Suppressor macrophage treated with lipopolysaccharide for 4 hours (primary cell): ENCODE measurements around the gene ARRB2.
"Not testable (repeated sequence)": the region's sequence is repeated elsewhere in the genome, so short reads cannot be mapped to it uniquely, and the experiment has no call there.

Experiments used
- DNase-seq: peaks from one replicate; pipeline ENCODE4 v3.0.0-alpha.2; 2020

The ARRB2 gene

GRCh38 chr17:4703330-4703691 is 7.1 kb upstream of the ARRB2 start:
- DNase-seq = no peak

DNA sequence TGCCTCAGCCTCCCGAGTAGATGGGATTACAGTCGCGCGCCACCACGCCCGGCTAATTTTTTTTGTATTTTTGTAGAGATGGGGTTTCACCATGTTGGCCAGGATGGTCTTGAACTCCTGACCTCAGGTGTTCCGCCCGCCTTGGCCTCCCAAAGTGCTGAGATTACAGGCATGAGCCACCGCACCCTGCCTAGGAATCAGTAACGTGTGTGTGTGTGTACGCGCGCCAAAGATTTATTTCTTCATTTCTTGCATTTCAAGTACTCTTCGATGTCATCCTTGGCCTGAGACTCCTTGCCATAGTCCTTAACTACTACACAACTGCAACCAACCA is 5.9 kb upstream of the ARRB2 start:
- not testable (repeated sequence) for DNase-seq

GRCh38 chr17:4704991-4705390 is 5.4 kb upstream of the ARRB2 start:
- no peak for DNase-seq

DNA sequence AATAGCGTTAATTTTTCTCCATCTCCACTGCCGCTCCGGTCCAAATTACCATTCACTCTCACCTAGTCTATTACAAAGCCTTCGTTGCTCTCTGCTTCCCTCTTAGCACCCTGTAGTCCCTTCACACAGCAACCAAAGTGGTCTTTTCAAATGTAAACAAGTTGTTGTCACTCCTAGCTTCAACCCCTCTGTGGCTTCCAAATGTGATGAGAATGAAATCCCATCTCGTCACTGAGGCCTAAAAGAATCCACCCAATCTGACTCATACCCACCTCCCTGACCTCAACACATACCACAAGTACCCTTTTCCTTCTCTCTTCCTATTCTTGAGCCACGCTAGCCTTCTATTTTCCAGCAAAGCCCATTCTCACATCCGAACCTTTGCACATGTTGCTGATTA is 4.3 kb upstream of the ARRB2 start:
- DNase-seq = peak; percentile 31

DNA sequence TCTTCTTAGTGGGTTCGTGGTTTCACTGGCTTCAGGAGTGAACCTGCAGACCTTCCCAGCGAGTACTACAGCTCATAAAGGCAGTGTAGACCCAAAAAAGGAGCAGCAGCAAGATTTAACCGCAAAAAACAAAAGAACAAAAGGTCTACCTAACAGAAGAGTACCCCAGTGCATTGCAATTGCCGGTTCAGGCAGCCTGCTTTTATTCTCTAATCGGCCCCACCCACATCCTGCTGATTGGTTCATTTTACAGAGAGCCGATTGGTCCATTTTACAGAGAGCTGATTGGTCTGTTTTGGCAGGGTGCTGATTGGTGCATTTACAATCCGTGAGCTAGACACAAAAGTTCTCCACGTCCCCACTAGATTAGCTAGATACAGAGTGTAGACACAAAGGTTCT is 2.0 kb upstream of the ARRB2 start:
- no peak for DNase-seq

- no peak for DNase-seq
These were observed 532 bp downstream of the ARRB2 start for GRCh38 chr17:4710693-4711634.

DNA sequence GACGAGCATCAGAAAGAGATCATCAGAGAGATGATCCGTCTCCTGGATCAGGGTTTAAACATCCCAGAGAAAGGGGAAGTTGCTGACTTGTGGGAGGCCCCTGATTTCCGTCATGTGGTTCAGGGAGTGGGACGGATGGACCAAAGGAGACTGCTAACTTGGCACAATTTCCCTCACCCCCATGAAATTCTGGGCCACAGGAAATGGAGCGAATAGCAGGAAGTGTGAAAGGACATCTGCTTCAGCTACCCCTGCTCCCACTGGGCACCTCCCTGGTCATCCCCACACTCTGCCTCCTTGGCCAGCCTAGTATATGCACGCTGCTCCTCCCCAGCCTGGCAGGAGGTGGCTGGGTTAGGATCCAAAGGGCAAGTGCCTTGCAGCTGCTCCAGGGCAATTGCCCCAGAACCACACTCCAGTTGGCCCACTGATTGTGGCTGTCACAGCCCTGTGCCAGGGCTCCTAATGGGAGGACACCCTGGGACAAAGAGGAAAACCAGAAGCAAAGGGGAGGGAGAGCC is 1.3 kb downstream of the ARRB2 start:
- DNase-seq = peak; percentile 90

GRCh38 chr17:4712526-4712925 is 2.1 kb downstream of the ARRB2 start:
- DNase-seq = peak; percentile 66

DNA sequence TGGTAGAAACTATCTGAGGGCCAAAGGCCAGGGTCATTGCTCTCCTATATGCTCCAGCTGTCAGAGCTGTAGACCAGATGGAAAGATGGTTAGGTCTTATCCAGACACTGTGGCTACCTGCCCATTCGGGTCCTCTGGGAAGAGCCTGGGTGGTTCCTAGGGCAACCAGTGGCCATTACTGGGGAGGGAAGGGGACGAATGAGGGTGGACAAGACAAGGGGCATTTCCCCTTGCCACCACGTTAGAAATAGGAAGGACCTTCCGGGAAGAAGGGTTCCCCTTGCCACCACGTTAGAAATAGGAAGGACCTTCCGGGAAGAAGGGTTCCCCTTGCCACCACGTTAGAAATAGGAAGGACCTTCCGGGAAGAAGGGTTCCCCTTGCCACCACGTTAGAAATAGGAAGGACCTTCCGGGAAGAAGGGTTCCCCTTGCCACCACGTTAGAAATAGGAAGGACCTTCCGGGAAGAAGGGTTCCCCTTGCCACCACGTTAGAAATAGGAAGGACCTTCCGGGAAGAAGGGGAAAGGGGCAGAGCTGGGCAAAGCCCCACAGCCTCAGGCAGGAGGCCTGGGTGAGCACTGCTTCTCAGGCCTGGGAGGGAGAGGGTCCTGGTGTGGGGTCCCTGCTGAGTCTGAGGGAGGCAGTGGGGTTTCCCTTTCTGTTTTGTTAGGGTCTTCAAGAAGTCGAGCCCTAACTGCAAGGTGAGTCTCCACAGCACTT is 4.1 kb downstream of the ARRB2 start:
- DNase-seq = not testable (repeated sequence)

GRCh38 chr17:4715063-4715744 is 4.8 kb downstream of the ARRB2 start:
- no peak for DNase-seq

DNA sequence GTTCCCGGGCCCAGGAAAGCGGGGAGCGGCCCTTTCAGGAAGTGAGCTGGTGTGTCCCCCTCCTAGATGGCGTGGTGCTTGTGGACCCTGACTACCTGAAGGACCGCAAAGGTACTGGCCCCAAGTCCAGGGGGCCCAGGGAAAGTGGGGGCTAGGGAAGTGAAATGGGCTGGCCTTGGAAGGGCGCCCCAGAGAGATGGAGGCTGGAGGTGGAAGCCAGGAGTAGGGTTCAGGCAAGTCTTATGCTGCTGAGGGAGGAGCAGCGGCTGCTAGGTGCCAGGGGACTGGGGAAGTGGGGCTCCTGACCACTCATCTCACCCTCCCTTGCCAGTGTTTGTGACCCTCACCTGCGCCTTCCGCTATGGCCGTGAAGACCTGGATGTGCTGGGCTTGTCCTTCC is 5.6 kb downstream of the ARRB2 start:
- no peak for DNase-seq

- DNase-seq = no peak
These were observed 7.4 kb downstream of the ARRB2 start for GRCh38 chr17:4717791-4718190.

DNA sequence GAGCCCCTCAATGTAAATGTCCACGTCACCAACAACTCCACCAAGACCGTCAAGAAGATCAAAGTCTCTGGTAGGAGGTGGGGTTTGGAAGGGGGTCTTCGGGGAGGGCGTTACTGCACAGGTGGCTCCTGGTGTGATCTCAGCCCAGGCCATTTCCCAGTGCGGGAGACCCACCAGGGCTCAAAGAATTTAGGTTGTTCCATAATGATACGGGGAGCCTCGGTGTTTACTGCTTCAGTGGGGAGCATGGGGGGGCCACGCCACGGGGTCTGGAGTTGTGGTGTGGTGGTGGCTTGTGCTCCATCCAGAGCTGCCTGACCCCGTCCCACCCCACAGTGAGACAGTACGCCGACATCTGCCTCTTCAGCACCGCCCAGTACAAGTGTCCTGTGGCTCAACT is 7.8 kb downstream of the ARRB2 start:
- no peak for DNase-seq

DNA sequence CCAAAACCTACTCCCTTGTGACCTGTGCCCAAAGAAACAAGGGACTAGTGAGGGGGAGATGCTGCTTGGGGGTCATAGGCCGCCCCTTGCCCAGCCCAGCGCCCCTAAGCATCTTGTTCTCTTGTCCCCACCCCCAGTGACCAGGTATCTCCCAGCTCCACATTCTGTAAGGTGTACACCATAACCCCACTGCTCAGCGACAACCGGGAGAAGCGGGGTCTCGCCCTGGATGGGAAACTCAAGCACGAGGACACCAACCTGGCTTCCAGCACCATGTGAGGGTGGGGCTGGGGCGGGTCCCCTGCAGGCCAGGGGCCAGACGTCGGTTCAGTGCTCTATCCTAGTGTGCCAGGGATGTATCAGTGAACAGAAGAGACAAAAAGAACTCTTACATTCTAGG is 8.7 kb downstream of the ARRB2 start:
- no peak for DNase-seq

- DNase-seq = no peak
These were observed 9.3 kb downstream of the ARRB2 start for GRCh38 chr17:4719684-4720221.

DNA sequence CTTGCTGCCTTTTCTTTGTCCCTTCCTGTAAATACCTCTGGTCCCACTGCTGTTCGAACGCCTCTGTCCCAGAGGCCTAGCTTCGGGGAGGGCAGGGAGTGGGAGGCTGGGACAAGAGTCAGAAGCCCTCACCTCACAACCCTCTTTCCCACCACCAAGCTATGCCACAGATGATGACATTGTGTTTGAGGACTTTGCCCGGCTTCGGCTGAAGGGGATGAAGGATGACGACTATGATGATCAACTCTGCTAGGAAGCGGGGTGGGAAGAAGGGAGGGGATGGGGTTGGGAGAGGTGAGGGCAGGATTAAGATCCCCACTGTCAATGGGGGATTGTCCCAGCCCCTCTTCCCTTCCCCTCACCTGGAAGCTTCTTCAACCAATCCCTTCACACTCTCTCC is 10.4 kb downstream of the ARRB2 start:
- DNase-seq = no peak

- no peak for DNase-seq
These were observed 11.0 kb downstream of the ARRB2 start for GRCh38 chr17:4721203-4722135.

DNA sequence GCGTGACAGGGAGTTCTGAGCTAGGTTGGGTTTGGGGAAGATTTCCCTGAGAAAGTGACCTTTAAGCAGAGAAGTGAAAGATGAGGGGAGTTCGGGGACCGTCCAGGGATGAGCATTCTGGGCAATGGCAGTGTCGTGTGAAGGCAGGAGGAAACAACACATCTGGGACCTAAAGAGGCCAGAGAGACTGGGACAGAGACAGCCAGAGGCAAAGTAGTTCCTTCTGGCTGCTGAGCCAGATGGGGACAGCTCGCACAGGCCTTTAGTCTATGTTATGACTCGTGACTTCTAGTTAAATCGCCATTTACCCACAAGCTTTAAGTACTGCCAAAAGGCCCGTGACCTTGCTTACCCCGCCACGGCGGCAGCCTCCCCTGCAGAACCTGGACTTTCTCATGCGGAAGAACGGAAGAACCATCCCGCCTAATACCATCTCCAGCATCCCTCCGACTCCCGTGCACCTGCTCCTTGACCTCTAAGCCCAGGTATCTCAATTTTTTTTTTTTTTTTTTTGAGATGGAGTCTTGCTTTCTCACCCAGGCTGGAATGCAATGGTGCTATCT is 12.3 kb downstream of the ARRB2 start:
- peak; percentile 58 for DNase-seq

GRCh38 chr17:4724650-4725049 is 14.2 kb downstream of the ARRB2 start:
- no peak for DNase-seq

- DNase-seq = peak; percentile 80
These were observed 15.3 kb downstream of the ARRB2 start for GRCh38 chr17:4725646-4726310.

- DNase-seq = peak; percentile 70
These were observed 17.7 kb downstream of the ARRB2 start for GRCh38 chr17:4728124-4728523.
